Testis (tissue), 3 donors: ENCODE data around the gene ANAPC13. TPM values are rescaled to one million over a fixed set of nuclear protein-coding genes. Genes with fewer than 3 reads are reported as not detected.

Experiments
- DNase-seq: peaks from one replicate; pipeline ENCODE4 v3.0.0-alpha.2; 2019
- H3K27ac ChIP-seq, 2 donors: fragments of 200-600 bp; sonication (generic); one replicate each; pipeline ENCODE4 v1.5.1; 2019
- H3K27me3 ChIP-seq: fragments of 200-600 bp; sonication (generic); one replicate; pipeline ENCODE4 v1.5.1; 2019
- H3K36me3 ChIP-seq: fragments of 200-600 bp; sonication (generic); one replicate; pipeline ENCODE4 v1.5.1; 2017; ENCODE audit warnings: low read depth; ENCODE audit errors: missing control alignments
- H3K4me1 ChIP-seq: fragments of 200-600 bp; sonication (generic); one replicate; pipeline ENCODE4 v1.5.1; 2019
- H3K4me3 ChIP-seq, 2 donors: fragments of 200-600 bp; sonication (generic); one replicate each; pipeline ENCODE4 v1.5.1; 2017 to 2019
- H3K9me3 ChIP-seq: fragments of 200-600 bp; sonication (generic); one replicate; pipeline ENCODE4 v1.5.1; 2017
- POLR2A ChIP-seq: fragments of 450-650 bp; IDR thresholded peaks from one replicate; pipeline ENCODE4 v1.6.1; 2017; ENCODE audit warnings: antibody characterized with exemption, mild to moderate bottlenecking, moderate library complexity
- WGBS, 2 donors: methylation state at CpG; one replicate each; pipeline ENCODE4 v1.1.5; 2018; 5-methylcytosine and 5-hydroxymethylcytosine counted together
- intact Hi-C: fragments of 100-400 bp; cut with DNase I; formaldehyde crosslinking; loops from one replicate; pipeline ENCODE4 v1.15.1; 2023; ENCODE audit warnings: low total_unique reads
- polyA plus RNA-seq: library from polyadenylated mRNA; stranded (reverse); fragments of 350-450 nt; fragmentation: Illumina TruSeq; extraction: RNeasy Lipid Tissue Mini Kit (QIAGEN cat#74804); gene quantifications from one replicate; pipeline ENCODE4 v1.2.3, GENCODE V29; 2014; ENCODE audit warnings: low read depth, low replicate concordance; ENCODE audit not compliant: insufficient read depth
- total RNA-seq, 2 donors: library from RNA; depleted of rRNA; stranded (reverse); fragments of >200 nt; gene quantifications; one replicate each; pipeline ENCODE4 v1.2.3, GENCODE V29; 2016
- TF ChIP-seq, protein P1 (sequence below), 3 experiments: fragments of 450-650 bp in 2 of 3; fragments of 200-600 bp in 1 of 3; sonication (generic) in 1 of 3; IDR thresholded peaks; one replicate each; pipeline ENCODE4 v1.5.1; 2016 to 2019; ENCODE audit warnings: antibody characterized with exemption in 3 of 3, mild to moderate bottlenecking in 2 of 3, moderate library complexity in 1 of 3

The ANAPC13 gene
- total and polyA plus RNA-seq, 3 donors from 2014 or later, result 47.8 to 65.6 (median 50.5) TPM

DNA sequence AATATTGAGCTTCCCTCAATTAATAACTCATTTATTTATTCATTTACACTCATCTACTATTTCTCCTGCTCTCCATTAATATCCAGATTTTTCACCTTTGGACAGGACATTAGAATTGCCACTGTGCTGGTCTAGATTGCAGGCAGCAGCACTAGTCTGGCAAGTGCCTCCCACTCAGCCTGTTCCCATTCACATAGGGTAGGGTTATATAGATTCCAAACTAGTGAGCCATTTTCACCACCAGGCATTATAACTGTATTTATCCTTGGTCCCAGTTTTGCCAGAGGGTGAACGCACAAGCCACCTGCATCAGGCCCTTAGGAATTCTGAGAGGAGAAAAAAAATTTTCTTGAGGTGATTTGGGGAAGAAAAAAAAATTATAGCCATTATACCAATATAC, 44.5 kb downstream of the ANAPC13 start:
- Histone ChIP-seq H3K9me3 (no peaks in the 10 kb centered on the region), H3K27me3 (no peaks in the 10 kb centered on the region), H3K4me1 (no peaks in the 10 kb centered on the region), H3K27ac (no peak overlapping the region), H3K4me3 (no peak overlapping the region), H3K36me3 (no peaks in the 10 kb centered on the region)
- no peak for TF ChIP-seq POLR2A
- TF ChIP-seq, protein P1, sequence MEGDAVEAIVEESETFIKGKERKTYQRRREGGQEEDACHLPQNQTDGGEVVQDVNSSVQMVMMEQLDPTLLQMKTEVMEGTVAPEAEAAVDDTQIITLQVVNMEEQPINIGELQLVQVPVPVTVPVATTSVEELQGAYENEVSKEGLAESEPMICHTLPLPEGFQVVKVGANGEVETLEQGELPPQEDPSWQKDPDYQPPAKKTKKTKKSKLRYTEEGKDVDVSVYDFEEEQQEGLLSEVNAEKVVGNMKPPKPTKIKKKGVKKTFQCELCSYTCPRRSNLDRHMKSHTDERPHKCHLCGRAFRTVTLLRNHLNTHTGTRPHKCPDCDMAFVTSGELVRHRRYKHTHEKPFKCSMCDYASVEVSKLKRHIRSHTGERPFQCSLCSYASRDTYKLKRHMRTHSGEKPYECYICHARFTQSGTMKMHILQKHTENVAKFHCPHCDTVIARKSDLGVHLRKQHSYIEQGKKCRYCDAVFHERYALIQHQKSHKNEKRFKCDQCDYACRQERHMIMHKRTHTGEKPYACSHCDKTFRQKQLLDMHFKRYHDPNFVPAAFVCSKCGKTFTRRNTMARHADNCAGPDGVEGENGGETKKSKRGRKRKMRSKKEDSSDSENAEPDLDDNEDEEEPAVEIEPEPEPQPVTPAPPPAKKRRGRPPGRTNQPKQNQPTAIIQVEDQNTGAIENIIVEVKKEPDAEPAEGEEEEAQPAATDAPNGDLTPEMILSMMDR (IDR thresholded peaks at IDR 0.05), result no peak
- DNase-seq, result no peak
- intact Hi-C loops, result no loop called here
- 89 to 97% methylated on average over 1 of the region's 1 CpG for WGBS, 2 donors

DNA sequence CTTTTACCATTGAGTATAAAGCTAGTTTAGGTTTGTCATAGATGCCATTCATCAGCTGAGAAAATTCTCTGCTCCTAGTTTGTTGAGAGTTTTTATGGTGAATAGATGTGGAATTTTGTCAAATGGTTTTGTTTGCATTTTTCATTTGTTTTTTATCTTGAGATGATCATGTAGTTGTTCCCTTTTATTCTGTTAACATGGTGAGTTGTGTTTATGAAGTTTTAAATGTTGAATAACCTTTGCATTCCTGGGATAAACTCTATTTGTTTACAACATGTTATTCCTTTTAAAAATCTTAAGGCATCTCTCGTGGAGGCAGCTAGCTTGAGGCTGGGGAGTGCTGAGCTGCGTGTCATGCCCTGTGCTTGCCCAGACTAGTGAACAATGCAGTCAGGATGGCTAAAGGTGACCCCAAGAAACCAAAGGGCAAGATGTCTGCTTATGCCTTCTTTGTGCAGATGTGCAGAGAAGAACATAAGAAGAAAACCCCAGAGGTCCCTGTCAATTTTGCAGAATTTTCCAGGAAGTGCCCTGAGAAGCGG, 48.5 kb downstream of the ANAPC13 start:
- no peak for TF ChIP-seq POLR2A
- TF ChIP-seq, protein P1 (IDR thresholded peaks at IDR 0.05), result no peak

DNA sequence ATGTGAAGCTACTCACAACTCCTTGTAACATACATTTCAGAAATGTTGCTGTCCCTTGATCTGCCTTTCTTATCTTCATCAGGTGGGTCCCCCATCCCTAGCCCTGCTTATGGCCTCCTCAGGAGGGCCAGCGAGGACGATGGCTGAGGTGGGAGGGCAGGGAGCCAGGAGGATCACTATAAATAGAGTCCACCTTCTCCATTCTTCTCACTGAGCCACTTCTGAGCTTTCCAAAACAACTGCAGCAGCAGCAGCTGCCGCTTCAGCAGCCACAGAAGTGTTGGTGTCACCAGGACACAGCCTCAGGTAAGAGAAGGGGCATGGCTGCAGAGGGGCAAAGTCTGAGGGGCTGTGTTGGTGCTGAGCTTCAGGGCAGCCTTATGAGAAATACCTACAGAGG, 53.5 kb downstream of the ANAPC13 start:
- no peak overlapping the region for H3K4me3 ChIP-seq
- intact Hi-C loops, result no loop called here
- TF ChIP-seq, protein P1 (IDR thresholded peaks at IDR 0.05), result no peak
- no peak for TF ChIP-seq POLR2A
- 85 to 93% methylated on average over 3 of the region's 3 CpGs for WGBS, 2 donors
- DNase-seq, result no peak
- H3K36me3 ChIP-seq, result no peaks in the 10 kb centered on the region
- no peak overlapping the region for H3K27ac ChIP-seq
- no peaks in the 10 kb centered on the region for H3K9me3 ChIP-seq
- no peaks in the 10 kb centered on the region for H3K4me1 ChIP-seq
- H3K27me3 ChIP-seq, result no peaks in the 10 kb centered on the region

More for the DNA sequence above, 48.5 kb downstream of the ANAPC13 start:
- Histone ChIP-seq H3K4me1 (no peaks in the 10 kb centered on the region), H3K36me3 (no peaks in the 10 kb centered on the region), H3K9me3 (no peaks in the 10 kb centered on the region), H3K27me3 (no peaks in the 10 kb centered on the region), H3K27ac (no peak overlapping the region), H3K4me3 (no peak overlapping the region)
- intact Hi-C loops, result no loop called here
- 73 to 83% methylated on average over 3 of the region's 3 CpGs for WGBS, 2 donors
- DNase-seq, result no peak

DNA sequence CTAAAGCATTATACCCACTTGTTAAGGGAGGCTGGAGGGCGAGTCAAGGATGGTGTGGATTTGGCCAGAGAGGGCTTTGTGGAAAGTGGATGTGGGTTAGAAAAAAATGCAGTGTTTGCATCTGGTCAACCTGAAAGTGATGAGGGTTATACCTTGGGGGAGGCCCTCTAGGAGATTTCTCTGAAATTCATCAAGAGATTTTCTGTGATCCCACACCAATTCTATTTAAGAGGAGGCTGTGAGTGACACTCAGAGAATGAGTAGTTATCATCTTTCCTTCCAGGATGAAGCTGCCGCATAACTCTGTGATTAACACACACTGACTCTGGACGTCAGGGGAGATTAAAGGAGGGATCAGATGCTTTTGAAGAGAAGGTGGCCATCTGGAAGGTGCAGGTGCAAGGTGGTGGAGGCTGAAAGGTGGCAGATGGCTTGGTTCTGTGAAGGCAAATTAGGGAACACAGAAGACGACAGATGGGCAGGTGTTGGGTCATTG, 54.8 kb downstream of the ANAPC13 start:
- WGBS, 2 donors, result 82% methylated on average over 4 of the region's 4 CpGs
- DNase-seq, result no peak
- Histone ChIP-seq H3K4me1 (no peaks in the 10 kb centered on the region), H3K27me3 (no peaks in the 10 kb centered on the region), H3K9me3 (no peaks in the 10 kb centered on the region), H3K27ac (no peak overlapping the region), H3K36me3 (no peaks in the 10 kb centered on the region), H3K4me3 (no peak overlapping the region)
- intact Hi-C loops, result no loop called here
- TF ChIP-seq POLR2A, result no peak
- TF ChIP-seq, protein P1 (IDR thresholded peaks at IDR 0.05), result no peak

DNA sequence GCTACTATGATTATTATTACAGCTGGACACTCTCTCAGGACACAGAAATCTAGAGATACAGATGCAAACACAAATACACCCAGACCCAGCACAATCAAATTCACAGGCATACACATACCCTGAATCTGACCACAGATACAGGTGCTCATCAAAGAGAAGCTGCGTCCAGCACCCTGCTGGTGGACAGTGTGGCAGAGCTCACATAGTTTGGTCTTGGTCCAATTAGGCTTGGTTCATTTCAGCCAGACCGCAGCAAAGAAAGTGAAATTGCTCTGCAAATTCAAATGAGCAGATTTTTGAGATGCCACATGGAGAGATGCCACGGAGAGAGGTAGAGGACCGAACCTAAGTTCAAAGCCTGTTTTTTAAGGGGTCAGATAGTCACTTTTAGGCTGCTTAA, 55.6 kb downstream of the ANAPC13 start:
- TF ChIP-seq, protein P1 (IDR thresholded peaks at IDR 0.05), result no peak
- TF ChIP-seq POLR2A, result no peak
- intact Hi-C loops, result no loop called here
- Histone ChIP-seq H3K9me3 (no peaks in the 10 kb centered on the region), H3K4me3 (no peak overlapping the region), H3K27ac (no peak overlapping the region), H3K27me3 (no peaks in the 10 kb centered on the region), H3K36me3 (no peaks in the 10 kb centered on the region), H3K4me1 (no peaks in the 10 kb centered on the region)
- DNase-seq, result no peak
- WGBS, 2 donors, result 72 to 82% methylated on average over 4 of the region's 4 CpGs
